HT1080 (cell line): Measurements from ENCODE around the gene CACNA2D1. TPM values are rescaled to one million over a fixed set of nuclear protein-coding genes. Genes with fewer than 3 reads are reported as not detected.
"Not testable (repeated sequence)": the region's sequence is repeated elsewhere in the genome, so short reads cannot be mapped to it uniquely, and the experiment has no call there.

Experiments used
- DNase-seq: peaks from one replicate; pipeline ENCODE4 v3.0.0-alpha.2; 2015; ENCODE audit warnings: low read depth
- total RNA-seq: library from RNA; depleted of rRNA; stranded (reverse); fragments of >200 nt; shearing (Covaris generic); gene quantifications from 2 replicates; pipeline ENCODE4 v1.2.3, GENCODE V29; 2014

Gene CACNA2D1
- total RNA-seq, 1 experiment from 2014 or later: 11.9 TPM

DNA sequence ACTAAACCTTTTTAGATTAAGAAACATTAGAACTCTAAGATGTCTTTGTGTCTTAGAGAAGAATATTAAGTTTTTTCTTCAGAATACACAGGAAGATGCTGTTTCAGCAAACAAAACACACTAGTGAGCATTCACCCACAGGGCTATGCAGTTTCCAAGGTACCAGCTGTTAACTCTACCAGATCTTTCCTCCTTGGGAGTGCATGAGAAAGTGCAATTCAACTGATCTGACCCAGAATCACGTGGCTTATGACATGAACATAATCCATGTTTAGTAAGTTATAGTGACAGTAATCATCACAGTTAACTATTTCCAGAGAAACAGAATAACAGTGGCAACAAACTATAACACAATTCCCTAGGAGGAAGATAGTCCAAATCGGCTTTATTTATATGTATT is 270.7 kb downstream of the CACNA2D1 start:
- no peak for DNase-seq

DNA sequence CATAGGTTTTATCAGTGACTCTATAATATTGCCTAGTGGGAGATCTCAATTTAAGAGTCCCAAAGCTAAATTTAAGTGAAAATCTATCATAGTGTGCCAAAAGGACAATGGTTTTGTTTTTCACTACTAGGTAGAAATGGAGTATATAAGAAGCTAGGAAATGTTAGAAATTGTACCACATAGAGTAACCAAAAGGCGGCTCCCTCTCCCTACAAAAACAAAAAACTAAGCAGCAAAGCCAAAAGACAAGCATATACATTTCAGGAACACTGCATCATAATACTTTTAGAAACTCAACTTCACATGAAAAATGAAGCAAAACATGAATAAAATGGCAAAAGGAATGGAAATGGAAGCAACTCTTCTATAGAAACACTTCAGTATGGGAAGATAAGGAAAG is 271.6 kb downstream of the CACNA2D1 start:
- DNase-seq: no peak

DNA sequence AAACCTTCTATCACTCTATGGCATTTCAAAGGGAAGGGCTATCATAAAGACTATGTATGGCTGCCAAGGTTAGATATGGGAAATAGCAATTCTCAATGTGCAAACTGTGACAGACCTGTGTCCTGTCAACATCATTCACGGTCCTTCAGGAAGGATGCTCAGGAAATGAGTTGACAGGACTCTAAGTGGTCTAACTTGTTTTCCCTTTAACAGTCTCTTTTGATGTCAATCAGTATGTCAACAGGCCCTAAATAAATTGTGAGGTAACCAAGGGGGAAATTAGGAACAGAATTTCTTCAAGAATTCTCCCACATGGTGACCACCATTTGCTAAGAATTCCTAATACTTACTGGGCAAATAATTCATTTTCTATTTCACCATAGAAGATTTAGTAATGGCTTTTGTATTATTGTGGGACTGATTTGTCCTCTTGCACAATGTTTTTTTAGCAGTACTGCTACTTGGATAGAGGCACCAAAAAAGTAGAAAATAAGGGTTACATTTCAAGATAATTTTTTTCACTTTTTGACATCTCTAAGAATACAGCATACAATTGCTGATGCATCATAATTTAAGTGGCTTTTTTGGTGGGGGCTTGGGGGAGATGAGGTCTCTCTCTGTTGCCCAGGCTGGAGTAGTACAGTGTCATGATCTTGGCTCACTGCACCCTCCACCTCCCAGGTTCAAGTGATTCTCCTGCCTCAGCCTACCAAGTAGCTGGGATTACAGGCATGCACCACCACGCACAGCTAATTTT is 275.8 kb downstream of the CACNA2D1 start:
- no peak for DNase-seq

DNA sequence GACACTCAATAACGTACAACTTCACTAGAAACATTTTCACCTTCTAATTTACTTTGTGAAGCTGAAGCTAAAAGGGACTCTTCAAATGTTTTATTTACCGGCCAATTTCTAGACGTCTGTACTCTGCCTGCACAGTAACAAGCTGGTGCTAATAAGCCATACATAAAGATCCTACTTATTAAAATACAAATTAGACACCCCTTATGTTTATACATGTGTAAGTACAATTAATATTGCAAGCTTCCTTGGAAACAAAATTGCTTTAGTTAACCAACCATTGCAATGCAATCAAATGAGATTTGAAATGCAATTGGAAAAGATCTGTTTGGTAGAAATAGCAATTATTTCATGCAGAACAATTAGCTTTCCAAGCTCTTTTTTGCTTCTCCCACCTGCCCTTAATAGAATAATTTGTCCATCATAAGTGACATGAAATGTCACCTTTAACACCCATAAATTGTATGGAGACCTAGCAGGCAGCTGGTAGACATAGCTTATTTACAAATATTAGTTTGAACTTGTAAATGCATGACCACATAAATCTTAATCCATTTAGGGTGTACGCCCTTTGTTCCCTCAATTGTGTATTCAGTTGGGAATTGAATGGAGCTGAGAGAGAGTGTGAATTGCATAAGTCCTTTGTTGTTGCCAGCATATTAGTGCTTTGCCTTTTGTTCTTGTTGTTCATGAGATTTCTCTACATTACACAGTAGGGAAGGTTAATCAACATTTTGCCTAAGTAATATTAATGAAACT is 277.1 kb downstream of the CACNA2D1 start:
- DNase-seq: no peak

DNA sequence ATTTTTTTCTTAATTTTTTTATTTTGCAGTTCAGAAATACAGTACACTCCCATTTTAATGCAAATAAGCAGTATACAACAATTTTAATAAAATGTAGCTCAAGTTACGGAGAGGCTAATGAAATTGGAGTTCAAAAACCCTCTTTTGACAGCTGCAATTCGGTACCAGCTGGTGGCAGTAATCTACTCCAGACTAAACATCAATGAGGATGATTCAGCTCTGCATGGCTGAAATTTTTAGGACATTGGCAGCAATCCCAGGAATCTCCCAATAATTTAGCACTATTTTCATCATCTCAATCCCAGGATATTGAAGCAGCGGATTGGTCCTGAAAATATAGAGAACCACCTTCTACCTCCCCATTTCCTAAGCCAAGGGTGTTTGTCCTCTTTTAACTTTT is 278.8 kb downstream of the CACNA2D1 start:
- peak; percentile 43 for DNase-seq

DNA sequence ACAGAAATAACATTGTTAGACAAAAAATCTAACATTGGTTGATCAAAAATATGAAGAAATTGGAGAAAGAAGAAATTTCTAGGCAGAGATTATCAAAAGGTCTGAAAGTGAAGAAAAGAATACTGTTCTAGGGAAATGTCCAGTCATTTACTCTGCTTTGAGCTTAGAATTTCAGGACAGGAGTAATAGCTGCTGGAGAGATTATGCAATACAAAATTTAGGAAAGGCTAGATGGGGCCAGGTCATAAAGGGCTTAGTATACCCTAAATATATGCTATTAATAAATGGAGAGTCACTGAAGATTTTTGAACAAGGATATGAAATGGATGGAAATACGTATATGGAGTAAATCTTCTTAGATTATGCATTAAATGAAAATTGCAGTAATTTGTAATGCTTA is 279.2 kb downstream of the CACNA2D1 start:
- DNase-seq: no peak

DNA sequence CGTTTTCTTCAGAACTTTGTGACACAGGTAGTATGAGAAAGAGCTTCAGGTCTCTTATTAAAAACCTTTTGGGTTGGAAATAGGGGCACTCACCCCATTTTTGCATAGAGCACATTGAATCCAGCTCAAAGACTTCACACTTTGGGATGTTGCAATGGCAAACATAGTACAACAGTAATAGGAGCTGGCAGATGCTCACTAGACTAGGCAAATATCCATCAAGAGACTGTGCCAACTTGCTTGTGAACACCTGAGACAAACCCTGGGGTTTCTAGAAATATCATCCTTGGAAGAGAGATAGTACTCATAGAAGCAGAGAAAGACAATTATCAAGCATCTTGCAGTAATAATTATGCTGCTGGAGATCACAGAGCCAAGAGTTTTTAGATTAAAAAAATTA is 280.0 kb downstream of the CACNA2D1 start:
- no peak for DNase-seq

DNA sequence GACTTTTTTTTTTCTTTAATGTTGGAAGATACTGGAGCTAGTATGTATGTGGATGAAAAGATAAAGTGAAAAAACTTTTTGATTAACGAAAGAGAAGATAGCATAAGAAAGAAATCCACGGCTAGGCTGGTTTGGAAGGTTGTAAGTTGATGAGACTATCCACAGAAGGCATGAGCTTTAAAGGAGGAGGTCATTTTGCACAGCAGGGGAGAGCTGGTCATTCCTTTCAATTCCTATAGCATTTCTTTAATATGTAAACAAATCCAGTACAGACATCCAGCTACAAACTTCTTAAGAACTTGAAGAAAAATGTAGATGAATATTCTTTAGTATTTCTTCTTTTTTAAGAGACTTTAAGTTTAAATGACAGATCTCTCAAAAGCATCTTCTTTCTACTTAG is 281.3 kb downstream of the CACNA2D1 start:
- DNase-seq: no peak

DNA sequence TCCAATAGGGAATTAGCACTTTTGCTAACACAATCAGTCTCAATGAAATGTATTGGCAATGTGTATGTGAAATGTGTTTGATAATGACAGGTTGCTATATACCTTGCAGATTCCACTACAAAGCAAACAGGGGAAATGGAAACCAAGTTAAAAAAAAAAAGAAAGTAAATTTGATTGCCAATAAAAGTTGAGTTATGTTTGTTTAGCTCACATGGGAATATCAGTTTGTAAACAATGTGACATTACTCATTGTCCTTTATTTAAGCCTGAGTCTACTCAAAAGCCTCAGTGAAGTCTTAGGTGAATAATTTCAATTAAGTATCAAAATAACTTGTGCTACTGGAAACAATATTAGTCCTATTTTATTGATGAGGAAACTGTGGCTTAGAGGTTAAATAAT is 285.2 kb downstream of the CACNA2D1 start:
- no peak for DNase-seq

DNA sequence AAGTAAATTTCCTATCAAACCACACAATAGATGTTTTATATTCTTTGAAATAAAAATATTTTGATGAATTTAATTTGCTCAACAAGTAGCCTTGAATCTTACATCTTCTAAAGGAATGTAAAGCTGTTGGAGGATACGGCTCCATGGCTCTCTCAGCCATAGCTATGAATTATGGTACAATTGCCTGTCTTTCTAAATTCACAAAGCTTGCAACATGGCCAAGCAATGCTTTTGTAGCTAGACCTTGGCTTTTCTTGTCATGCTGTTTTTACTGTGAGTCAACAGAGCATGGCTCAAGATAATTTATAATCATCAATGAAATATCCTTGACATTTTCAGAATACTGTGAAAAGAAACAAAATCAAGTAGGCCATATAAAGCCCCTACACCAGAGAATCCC is 286.7 kb downstream of the CACNA2D1 start:
- DNase-seq: no peak

DNA sequence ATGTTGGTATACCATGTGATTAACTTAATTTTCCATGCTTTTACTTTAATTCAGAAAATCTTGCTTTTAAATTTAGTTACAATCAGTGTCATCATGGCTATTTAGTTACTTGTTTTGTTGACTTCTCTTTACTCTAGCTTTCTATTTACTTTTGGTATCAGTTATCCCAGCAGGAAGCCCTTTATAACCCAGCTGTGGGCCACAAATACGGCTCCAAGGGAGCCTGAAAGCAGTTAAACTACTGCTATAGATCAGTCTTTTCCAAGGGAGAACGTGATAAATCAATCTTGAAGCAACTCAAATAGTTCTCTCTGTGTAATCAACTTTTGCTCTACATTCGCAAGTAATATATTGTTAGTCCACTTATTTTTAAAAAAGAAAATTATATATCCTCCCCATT is 287.4 kb downstream of the CACNA2D1 start:
- DNase-seq: no peak

DNA sequence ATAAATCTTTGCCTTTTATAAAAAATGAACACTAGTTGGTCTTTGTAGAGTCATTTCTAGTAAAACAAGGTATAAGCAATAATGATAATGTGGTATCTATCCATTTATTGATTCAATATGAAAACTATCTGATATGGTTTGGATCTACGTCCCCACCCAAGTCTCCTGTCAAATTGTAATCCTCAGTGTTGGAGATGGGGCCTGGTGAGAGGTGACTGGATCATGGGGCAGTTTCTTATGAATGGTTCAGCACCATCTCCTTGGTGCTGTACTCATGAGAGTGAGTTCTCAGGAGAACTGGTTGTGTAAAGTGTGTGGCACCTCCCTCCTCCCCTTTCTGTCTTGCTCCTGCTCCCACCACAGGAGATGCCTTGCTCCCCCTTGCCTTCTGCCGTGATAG is 288.8 kb downstream of the CACNA2D1 start:
- DNase-seq: no peak

DNA sequence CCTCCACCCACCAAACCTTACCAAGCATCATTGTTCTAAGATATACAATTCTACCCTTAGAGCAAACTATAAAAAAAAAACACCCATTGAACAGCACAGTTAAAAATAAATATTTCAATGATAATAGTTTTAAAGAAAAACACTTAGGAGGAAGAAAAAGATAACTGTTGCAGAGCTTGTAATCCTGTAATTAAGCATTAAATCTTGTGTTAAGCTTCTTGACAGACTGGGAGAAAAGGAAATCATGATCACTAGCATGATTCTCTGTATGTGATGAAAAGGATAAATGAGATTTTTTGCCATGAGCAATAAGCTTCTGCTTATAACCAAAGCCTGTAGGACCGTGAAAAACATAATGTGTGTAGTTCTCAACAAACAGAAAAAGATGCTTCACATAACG is 289.8 kb downstream of the CACNA2D1 start:
- DNase-seq: no peak

DNA sequence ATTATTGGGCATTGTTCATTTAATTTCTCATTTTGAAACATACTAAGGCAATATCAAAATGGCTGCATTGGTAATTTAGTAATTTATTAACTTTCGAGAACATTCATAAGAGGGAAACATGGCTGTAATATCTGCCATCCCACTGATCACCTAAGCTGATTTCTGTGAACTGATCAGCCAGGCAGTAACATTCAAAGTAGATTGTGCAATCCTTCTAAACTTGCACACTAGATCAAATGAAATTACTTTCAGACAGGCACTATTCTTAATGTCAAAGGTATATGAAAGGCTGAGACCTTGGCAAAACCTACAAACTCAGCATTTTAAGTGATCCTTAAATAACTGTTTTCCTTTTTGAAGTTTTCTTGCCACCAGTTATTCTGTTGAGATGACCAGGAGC is 290.7 kb downstream of the CACNA2D1 start:
- DNase-seq: no peak

DNA sequence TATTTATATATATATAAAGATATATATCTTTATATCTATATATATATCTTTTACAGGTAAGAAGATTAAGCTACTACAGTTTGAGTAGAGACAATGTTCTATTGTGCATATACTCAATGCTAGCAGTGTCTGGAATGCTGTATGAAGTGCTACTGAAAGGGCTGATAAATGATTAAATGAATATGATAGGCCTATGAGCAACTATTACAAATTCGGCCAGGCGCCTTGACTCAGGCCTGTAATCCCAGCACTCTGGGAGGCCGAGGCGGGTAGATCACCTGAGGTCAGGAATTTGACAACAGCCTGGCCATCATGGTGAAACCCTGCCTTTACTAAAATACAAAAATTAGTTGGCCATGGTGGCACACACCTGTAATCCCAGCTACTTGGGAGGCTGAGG is 297.1 kb downstream of the CACNA2D1 start:
- DNase-seq: no peak

DNA sequence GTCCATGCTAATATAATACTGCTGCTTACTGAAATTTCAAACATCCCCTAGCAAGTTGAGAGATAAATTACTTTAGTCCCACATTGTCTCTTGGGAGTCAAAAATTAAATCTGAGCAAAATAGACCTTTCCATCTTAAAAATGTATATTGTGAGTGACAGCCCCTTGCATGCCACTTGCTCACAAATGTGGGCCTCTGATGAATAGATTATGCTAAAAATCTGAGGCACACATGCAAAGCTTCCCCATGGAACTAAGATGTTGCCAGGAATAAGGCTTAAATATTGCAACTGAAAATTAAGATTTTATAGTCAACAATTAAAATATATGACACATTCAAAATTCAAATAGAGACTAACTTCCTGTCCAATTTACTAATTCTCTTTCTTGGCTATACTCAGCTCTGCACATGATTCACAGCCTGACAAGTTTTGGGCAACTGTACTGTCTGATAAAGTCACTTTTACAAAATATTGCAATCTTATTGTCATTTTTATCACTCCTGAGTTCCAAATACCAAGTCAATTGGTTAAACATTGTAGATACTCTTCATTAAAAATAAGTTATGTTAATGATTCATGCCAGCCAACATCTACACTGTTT is 301.2 kb downstream of the CACNA2D1 start:
- no peak for DNase-seq

DNA sequence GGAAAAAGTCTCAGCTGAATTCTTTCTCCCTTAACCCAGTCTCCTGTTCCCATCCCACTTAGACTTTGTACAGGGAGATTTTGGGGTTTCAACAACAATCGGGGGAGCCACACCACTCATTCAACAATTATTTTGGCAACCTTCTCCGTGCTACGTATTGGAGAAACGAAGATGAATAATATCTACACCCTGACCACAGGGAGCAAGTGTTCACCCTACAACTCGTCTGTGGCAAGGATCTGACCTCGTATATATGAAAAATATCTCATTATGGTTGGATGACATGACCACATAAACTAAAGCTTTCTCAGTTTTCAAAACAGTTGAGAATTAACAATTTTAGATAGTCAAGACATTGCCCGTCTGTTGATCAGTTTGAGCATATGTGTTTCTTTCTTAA is 302.1 kb downstream of the CACNA2D1 start:
- no peak for DNase-seq

DNA sequence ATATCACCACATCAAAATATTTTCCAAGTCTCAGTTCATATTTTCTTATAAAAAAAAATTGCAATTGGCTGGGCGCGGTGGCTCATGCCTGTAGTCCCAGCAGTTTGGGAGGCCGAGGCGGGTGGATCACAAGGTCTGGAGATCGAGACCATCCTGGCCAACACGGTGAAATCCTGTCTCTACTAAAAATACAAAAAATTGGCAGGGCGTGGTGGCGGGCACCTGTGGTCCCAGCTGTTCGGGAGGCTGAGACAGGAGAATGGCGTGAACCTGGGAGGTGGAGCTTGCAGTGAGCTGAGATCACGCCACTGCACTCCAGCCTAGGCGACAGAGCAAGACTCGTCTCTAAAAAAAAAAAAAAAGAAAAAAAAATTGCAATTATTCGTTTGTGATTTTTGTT is 303.0 kb downstream of the CACNA2D1 start:
- DNase-seq: not testable (repeated sequence)

DNA sequence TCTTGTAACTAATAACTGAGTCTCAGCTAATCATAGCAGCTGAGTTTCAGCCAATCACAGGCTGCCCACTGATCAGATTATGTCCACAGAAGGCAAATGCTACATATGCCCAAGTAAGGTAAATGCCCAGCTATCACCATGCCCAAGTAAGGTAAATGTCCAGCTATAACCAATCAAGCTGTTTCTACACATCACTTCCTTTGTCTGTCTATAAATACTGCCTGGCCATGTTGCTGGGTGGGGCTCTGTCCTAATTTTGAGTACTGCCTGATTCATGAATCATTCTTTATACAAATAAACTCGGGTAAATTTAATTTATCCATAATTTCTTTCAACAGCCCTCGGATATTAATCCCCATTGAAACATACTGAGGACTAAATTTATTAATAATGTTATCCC is 312.4 kb downstream of the CACNA2D1 start:
- DNase-seq: peak; percentile 36

DNA sequence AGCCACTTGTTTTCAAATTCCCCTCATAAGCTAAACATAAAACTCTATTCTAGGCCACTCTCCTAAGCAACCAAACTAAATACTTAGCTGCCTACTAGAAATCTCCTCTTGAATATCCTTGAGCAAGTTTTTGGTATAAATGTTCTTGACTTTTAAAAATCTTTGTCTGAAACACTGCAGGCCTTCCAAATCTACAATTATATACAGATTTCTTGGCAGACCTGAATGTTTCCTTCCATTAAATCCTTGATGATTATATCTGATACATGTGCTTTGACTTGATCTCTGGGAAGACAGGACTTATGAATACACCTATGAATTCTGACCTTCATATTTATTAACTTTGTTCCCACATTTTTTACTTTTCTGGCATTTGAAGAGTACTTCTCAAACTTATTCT is 314.5 kb downstream of the CACNA2D1 start:
- no peak for DNase-seq

DNA sequence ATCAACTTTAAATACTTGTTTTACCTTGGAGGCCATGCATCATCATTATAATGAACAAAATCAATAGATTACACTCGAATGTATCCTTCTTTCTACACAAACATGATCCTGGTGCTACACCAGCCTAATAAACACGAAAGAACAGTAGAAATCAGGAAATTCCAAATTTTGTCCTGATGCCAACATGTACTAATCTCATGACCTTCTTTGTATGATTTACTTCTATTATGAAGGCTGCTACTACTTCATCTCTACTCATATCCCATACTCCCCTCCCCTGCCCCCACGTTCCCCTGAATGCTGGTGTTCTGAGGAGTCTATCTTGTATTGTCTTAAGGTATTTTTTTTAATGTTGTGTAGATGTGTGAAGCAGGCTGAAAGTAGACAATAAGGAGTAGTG is 315.0 kb downstream of the CACNA2D1 start:
- no peak for DNase-seq

DNA sequence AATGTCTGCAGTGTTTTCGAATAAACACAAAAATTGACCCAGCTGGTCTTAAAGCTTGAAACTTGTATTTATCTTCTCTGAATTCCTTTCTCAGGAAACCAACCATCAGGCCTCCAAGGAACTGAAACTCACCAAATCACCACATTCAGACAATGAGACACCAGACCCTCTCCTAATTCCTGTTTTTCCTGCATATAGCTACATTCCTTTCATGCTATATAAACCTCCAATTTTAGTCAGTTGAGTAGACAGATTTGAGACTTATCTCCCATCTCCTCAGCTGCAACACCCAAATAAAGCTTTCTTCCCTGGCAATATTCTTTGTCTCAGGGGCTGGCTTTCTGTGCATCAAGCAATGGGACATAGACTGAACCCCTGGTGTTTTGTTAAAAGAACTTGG is 317.0 kb downstream of the CACNA2D1 start:
- no peak for DNase-seq

DNA sequence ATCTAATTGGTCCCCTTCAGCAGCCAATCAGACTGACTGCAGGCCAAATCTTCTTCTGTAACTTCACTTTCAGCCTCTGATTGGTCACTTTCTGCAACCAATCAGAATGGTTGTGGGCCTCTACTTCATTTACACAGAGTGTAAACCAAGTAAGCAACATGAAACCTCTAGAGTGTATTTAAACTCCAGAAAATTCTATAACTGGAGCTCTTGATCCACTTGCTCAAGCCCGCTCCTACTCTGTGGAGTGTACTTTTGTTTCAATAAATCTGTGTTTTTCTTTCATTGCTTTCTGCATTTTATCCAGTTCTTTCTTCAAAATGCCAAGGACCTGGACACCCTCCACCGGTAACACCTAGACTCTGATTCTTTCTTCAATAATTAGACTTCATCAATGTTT is 319.1 kb downstream of the CACNA2D1 start:
- DNase-seq: no peak
